Effector memory CD4-positive, alpha-beta T cell (primary cell): ENCODE results near the gene DEGS1.
A peak's percentile ranks its signal among the peaks of the same experiment; 100 is the strongest.

Source experiments
- DNase-seq, 3 donors: peaks; one replicate each; pipeline ENCODE4 v3.0.0-alpha.2; 2020
- H3K27ac ChIP-seq: 2 replicates; pipeline ENCODE4 v1.7.0; 2013; ENCODE audit warnings: mild to moderate bottlenecking, low read length, moderate library complexity; ENCODE audit not compliant: insufficient read depth, poor library complexity, severe bottlenecking
- H3K27me3 ChIP-seq: replicated peaks from 2 replicates; pipeline ENCODE4 v1.7.0; 2013; ENCODE audit warnings: mild to moderate bottlenecking, low read length; ENCODE audit not compliant: insufficient read depth, control insufficient read depth, poor library complexity, severe bottlenecking
- H3K36me3 ChIP-seq: 2 replicates; pipeline ENCODE4 v1.7.0; 2013; ENCODE audit warnings: mild to moderate bottlenecking, low read length, moderate library complexity; ENCODE audit not compliant: control insufficient read depth, insufficient read depth
- H3K4me1 ChIP-seq: 2 replicates; pipeline ENCODE4 v1.7.0; 2013; ENCODE audit warnings: low read length, mild to moderate bottlenecking; ENCODE audit not compliant: control insufficient read depth, insufficient read depth, poor library complexity, severe bottlenecking
- H3K4me3 ChIP-seq: 2 replicates; pipeline ENCODE4 v1.7.0; 2013; ENCODE audit warnings: low read length, low read depth, mild to moderate bottlenecking; ENCODE audit not compliant: insufficient read depth, poor library complexity, severe bottlenecking
- H3K9me3 ChIP-seq: 2 replicates; pipeline ENCODE4 v1.7.0; 2013; ENCODE audit warnings: mild to moderate bottlenecking, low read length, moderate library complexity; ENCODE audit not compliant: control insufficient read depth

DEGS1 gene

DNA sequence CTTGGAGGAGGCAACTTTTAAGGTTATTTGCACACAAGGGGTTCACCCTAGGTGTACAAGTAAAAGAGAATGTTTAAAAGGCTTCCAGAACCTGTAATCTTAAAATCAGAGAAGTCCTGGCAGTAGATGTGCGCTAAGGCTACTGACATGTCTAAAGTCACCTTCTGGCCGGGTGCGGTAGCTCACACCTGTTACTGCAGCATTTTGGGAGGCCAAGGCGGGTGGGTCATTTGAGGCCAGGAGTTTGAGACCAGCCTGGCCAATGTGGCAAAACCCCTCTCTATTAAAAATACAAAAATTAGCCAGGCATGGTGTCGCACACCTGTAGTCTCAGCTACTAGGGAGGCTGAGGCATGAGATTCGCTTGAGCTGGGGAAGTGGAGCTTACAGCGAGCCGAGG lies 20.3 kb upstream of the DEGS1 start:
- H3K4me1 ChIP-seq = no peaks in the 10 kb centered on the region
- H3K4me3 ChIP-seq = no peak overlapping the region
- no peak overlapping the region for H3K27ac ChIP-seq
- no peaks in the 10 kb centered on the region for H3K9me3 ChIP-seq
- DNase-seq = no peak
- H3K27me3 ChIP-seq = no peaks in the 10 kb centered on the region
- H3K36me3 ChIP-seq = peaks cover 18% of the 10 kb centered on the region

DNA sequence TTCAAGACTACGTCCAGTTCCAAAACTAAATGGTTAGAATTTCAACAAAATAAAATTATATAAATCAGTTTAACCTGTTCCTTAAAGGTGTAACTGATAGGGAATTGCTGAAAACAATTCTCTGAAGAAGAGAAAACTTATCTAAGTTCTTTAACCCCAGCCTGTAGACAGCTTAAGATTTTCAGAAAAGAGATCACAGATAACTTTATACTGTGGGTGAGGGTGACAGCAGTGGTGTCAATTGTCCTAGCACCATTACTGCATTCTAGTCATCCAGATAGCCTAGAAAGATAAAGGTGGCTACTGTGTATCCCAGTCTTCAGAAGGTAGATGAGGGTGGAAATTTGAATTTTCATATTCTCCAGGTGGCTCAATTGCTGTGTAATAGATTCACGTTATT lies 19.7 kb upstream of the DEGS1 start:
- Histone ChIP-seq H3K27ac (no peak overlapping the region), H3K9me3 (no peaks in the 10 kb centered on the region), H3K4me3 (no peak overlapping the region), H3K36me3 (peaks cover 12% of the 10 kb centered on the region), H3K4me1 (no peaks in the 10 kb centered on the region), H3K27me3 (no peaks in the 10 kb centered on the region)
- no peak for DNase-seq

DNA sequence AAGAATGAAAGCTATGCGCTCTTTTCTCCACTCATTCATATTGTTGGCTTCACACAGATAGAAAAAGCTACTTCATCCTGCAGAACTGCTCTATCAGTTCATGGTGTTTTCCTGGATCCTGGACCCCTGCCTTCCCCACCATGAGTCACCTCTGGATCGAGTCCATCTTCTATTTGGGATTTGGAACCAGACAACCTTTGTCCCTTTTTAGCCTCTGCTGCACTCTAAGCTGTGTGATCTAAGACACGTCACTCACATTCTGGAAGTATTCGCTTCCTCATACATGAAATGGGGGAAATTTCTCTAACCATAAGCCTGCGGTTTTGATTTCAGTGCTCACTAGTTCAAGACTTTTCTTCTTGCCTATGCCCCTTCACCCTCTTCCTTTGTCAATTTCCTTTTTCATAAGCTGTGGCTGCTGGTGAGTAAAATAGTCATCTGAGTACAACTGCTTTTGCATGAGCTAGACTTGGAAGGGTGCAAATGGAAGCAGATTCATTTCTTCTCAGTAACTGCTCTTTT lies 14.1 kb upstream of the DEGS1 start:
- no peak for DNase-seq
- no peak overlapping the region for H3K4me3 ChIP-seq
- no peaks in the 10 kb centered on the region for H3K36me3 ChIP-seq

DNA sequence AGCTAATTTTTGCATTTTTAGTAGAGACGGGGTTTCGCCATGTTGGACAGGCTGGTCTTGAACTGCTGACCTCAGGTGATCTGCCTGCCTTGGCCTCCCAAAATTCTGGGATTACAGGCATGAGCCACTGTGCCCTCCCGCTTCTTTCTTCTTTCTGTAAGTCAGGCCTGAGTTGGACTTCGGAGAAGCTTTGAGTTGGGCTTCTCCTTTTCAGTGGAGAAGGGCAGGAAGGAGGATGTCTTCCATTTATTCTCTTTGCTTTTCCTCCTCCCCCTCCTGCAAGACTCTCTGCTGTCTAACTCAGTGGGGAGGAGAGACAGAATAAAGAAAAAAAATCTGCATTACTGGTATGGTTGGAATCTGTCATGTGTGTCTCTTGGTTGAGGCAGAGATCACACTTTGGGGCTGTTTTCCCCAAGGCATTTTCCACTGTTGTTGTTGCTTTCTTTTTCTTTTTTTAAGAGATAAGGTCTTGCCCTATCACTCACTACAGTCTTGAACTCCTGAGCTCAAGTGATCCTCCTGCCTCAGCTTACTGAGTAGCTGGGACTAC lies 13.2 kb upstream of the DEGS1 start:
- Histone ChIP-seq H3K4me1 (peaks cover 21% of the 10 kb centered on the region), H3K27ac (no peak overlapping the region), H3K36me3 (no peaks in the 10 kb centered on the region), H3K9me3 (no peaks in the 10 kb centered on the region), H3K27me3 (no peaks in the 10 kb centered on the region), H3K4me3 (no peak overlapping the region)
- DNase-seq = no peak

More for the DNA sequence above, 14.1 kb upstream of the DEGS1 start:
- no peaks in the 10 kb centered on the region for H3K27me3 ChIP-seq
- H3K27ac ChIP-seq = no peak overlapping the region
- no peaks in the 10 kb centered on the region for H3K9me3 ChIP-seq
- H3K4me1 ChIP-seq = peaks cover 21% of the 10 kb centered on the region

DNA sequence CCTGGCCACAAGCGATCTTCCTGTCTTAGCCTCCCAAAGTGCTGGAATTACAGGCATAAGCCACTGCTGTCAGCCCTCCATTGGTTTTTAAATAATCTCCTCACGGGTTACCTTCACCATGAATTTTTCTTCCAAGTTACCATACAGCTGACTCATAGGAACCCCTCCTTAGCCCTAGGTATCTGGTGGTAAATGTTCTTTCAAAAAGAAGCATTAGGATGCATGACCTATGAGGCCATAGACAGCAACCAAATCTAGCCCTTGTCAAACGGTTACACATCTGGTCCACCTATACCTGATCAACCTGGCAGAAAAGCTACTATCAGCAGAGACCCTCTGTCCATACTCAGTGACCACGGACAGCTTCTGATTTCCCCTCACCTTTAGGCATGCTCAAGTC lies 12.7 kb upstream of the DEGS1 start:
- no peaks in the 10 kb centered on the region for H3K27me3 ChIP-seq
- H3K9me3 ChIP-seq = no peaks in the 10 kb centered on the region
- H3K36me3 ChIP-seq = no peaks in the 10 kb centered on the region
- H3K4me3 ChIP-seq = no peak overlapping the region
- peaks cover 21% of the 10 kb centered on the region for H3K4me1 ChIP-seq
- no peak overlapping the region for H3K27ac ChIP-seq
- DNase-seq = no peak

DNA sequence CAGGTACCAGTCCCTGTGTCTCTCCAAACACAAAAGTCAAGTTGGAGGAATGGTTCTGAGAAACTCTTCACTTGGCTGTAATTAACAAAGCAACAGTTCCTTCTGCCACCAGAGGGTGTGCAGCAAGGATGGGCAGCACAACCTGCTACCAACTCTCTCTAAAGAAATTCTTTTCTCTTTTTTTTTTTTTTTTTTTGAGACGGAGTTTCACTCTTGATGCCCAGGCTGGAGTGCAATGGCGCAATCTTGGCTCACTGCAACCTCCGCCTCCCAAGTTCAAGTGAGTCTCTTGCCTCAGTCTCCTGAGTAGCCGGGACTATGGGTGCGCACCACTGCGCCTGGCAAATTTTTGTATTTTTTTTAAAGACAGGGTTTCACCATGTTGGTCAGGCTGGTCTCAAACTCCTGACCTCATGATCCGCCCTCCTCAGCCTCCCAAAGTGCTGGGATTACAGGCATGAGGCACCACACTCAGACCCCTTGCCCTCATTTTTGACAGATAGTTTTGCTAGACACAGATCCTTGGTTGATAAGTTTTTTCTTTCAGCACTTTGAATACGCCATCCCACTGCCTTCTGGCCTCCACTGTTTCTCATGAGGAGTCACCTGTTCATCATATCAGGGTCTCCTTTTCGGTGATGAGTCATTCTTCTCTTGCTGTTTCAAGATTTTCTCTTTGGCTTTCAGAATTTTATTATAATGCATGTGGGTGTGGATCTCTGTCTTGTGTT lies 12.1 kb upstream of the DEGS1 start:
- Histone ChIP-seq H3K36me3 (no peaks in the 10 kb centered on the region), H3K27ac (no peak overlapping the region), H3K27me3 (no peaks in the 10 kb centered on the region), H3K9me3 (no peaks in the 10 kb centered on the region), H3K4me3 (no peak overlapping the region), H3K4me1 (peaks cover 21% of the 10 kb centered on the region)
- DNase-seq = peak; percentile 4 to 22 (median 13)

DNA sequence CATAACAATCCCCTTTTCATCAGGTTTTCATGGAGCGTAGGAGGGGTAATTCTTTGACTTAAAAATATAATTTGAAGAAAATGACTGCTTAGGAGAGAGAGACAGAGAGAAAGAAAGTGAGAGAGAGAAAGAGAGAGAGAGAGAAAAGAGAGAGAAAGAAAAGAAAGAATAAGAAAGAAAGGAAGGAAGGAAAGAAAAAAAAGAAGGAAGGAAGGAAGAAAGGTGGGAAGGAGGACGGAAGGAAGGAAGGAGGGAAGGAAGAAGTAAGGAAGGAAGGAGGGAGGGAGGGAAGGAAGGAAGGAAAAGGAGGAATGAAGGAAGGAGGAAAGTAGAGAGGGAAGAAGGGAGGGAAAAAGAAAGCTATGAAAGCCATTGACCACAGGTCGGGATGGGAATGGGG lies 10.8 kb upstream of the DEGS1 start:
- Histone ChIP-seq H3K9me3 (no peaks in the 10 kb centered on the region), H3K27me3 (no peaks in the 10 kb centered on the region), H3K36me3 (no peaks in the 10 kb centered on the region), H3K27ac (no peak overlapping the region), H3K4me3 (no peak overlapping the region), H3K4me1 (peaks cover 21% of the 10 kb centered on the region)
- DNase-seq = no peak

DNA sequence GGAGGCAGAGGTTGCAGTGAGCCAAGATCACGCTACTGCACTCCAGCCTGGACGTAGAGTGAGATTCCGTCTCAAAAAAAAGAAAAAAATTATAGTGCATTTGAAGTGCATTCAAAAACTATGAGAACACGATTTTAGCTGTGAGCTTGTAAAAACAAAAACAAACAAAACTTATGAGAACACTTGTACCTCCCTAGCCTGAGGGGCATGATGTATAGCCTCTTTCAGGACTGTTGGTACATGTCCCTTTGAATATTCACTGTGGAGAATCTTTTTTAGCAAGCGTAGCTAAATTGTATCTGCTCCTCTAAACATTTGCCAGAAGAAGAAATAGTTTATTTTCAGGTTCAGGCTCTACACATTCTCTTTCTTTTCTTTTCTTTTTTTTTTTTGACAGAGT lies 9.5 kb upstream of the DEGS1 start:
- DNase-seq = no peak
- H3K4me1 ChIP-seq = peaks cover 19% of the 10 kb centered on the region
- H3K4me3 ChIP-seq = no peak overlapping the region
- no peak overlapping the region for H3K27ac ChIP-seq
- no peaks in the 10 kb centered on the region for H3K27me3 ChIP-seq
- no peaks in the 10 kb centered on the region for H3K9me3 ChIP-seq
- H3K36me3 ChIP-seq = no peaks in the 10 kb centered on the region

DNA sequence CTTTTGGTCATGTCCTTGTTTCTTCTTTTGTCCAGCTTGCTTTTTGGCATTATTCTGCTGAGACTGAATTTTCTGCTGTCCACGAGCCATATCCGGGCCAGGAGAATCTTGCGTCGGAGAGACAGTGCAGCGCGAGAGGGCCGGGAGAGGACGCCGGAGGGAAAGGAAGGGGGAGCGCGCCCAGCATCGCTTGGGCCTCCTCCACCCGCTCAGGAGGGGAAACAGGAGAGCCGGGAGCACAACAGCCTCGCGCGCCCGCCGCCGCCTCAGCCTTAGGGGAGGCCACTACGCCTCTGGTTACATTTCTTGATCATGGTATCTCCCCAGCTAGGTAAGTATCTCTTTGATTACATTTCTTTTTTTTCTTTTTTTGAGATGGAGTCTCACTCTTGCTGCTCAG lies 7.4 kb upstream of the DEGS1 start:
- Histone ChIP-seq H3K27me3 (no peaks in the 10 kb centered on the region), H3K9me3 (no peaks in the 10 kb centered on the region), H3K4me3 (no peak overlapping the region), H3K4me1 (peaks cover under 1% of the 10 kb centered on the region), H3K36me3 (no peaks in the 10 kb centered on the region), H3K27ac (no peak overlapping the region)
- no peak for DNase-seq

DNA sequence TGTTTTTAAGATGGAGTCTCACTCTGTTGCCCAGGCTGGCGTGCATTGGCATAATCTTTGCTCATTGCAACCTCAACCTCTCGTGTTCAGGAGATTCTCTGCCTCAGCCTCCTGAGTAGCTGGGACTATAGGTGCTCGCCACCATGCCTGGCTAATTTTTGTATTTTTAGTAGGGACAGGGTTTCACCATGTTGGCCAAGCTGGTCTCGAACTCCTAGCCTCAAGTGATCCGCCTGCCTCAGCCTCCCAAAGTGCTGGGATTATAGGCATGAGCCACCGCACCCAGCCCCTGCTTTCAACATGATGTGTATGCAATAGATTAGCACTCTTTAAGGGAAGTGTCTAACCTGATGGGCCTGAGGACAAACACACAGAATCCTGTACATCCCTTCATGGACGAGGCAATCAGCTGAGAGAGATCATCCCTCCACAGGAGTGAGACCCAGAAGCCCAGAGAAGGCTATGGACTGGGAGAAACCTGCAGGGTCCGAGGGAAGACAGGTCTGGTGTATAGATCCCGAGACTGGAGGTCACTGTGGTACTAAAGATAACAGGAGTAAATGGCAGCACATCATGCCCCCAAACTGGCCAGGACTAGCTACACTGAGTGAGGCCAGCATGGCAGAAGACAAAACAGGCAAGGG lies 5.6 kb upstream of the DEGS1 start:
- H3K27me3 ChIP-seq = no peaks in the 10 kb centered on the region
- no peaks in the 10 kb centered on the region for H3K36me3 ChIP-seq
- no peaks in the 10 kb centered on the region for H3K9me3 ChIP-seq
- H3K4me1 ChIP-seq = peaks cover 3% of the 10 kb centered on the region
- H3K4me3 ChIP-seq = no peak overlapping the region
- no peak overlapping the region for H3K27ac ChIP-seq
- DNase-seq = no peak
